Measurements from ENCODE around the gene RTL9. TPM values are rescaled to one million over a fixed set of nuclear protein-coding genes. Genes with fewer than 3 reads are reported as not detected.

Gene RTL9
- total RNA-seq, 2 donors from 2014 or later: 0.07 to 0.27 TPM

- no peak for TF ChIP-seq CTCF (IDR thresholded peaks at IDR 0.05)
- no peaks in the 10 kb centered on the region for H3K4me1 ChIP-seq (ENCODE audit: control insufficient read depth in 1 of 2, low read depth in 2 of 2)
- no peaks in the 10 kb centered on the region for H3K36me3 ChIP-seq
- DNase-seq (ENCODE audit: low spot score) (no peak), ATAC-seq (ENCODE audit: insufficient number of reproducible peaks, low FRiP score, low read depth) (no peak)
- no peak overlapping the region for H3K27ac ChIP-seq
- H3K27me3 ChIP-seq (replicated peaks; ENCODE audit: insufficient read depth): no peaks in the 10 kb centered on the region
- no peaks in the 10 kb centered on the region for H3K9me3 ChIP-seq
- H3K4me3 ChIP-seq: no peak overlapping the region
Measured at GRCh38 chrX:110394651-110395050, 36.0 kb downstream of the RTL9 start.

- Histone ChIP-seq H3K4me3 (no peak overlapping the region), H3K4me1 (ENCODE audit: control insufficient read depth in 1 of 2, low read depth in 2 of 2) (no peaks in the 10 kb centered on the region), H3K27me3 (replicated peaks; ENCODE audit: insufficient read depth) (no peaks in the 10 kb centered on the region), H3K27ac (no peak overlapping the region), H3K9me3 (no peaks in the 10 kb centered on the region), H3K36me3 (no peaks in the 10 kb centered on the region)
- ATAC-seq (ENCODE audit: insufficient number of reproducible peaks, low FRiP score, low read depth) (no peak), DNase-seq (ENCODE audit: low spot score) (no peak)
- TF ChIP-seq CTCF (IDR thresholded peaks at IDR 0.05): no peak
Measured at GRCh38 chrX:110395877-110396276, 37.2 kb downstream of the RTL9 start.

GRCh38 chrX:110396735-110397134 lies 38.1 kb downstream of the RTL9 start:
- no peak overlapping the region for H3K27ac ChIP-seq
- H3K27me3 ChIP-seq (replicated peaks; ENCODE audit: insufficient read depth): no peaks in the 10 kb centered on the region
- H3K36me3 ChIP-seq: no peaks in the 10 kb centered on the region
- ATAC-seq (ENCODE audit: insufficient number of reproducible peaks, low FRiP score, low read depth) (no peak), DNase-seq (ENCODE audit: low spot score) (no peak)
- no peaks in the 10 kb centered on the region for H3K9me3 ChIP-seq
- no peak overlapping the region for H3K4me3 ChIP-seq
- TF ChIP-seq CTCF (IDR thresholded peaks at IDR 0.05): no peak
- no peaks in the 10 kb centered on the region for H3K4me1 ChIP-seq (ENCODE audit: control insufficient read depth in 1 of 2, low read depth in 2 of 2)

- Histone ChIP-seq H3K4me3 (no peak overlapping the region), H3K36me3 (no peaks in the 10 kb centered on the region), H3K27ac (no peak overlapping the region), H3K9me3 (no peaks in the 10 kb centered on the region), H3K27me3 (replicated peaks; ENCODE audit: insufficient read depth) (no peaks in the 10 kb centered on the region), H3K4me1 (ENCODE audit: control insufficient read depth in 1 of 2, low read depth in 2 of 2) (no peaks in the 10 kb centered on the region)
- no peak for ATAC-seq (ENCODE audit: insufficient number of reproducible peaks, low FRiP score, low read depth)
- TF ChIP-seq CTCF (IDR thresholded peaks at IDR 0.05): no peak
- DNase-seq (ENCODE audit: low spot score): no peak
Measured at GRCh38 chrX:110397339-110397738, 38.7 kb downstream of the RTL9 start.

GRCh38 chrX:110397904-110398303 lies 39.3 kb downstream of the RTL9 start:
- Histone ChIP-seq H3K4me3 (no peak overlapping the region), H3K9me3 (no peaks in the 10 kb centered on the region), H3K27ac (no peak overlapping the region), H3K27me3 (replicated peaks; ENCODE audit: insufficient read depth) (no peaks in the 10 kb centered on the region), H3K36me3 (no peaks in the 10 kb centered on the region), H3K4me1 (ENCODE audit: control insufficient read depth in 1 of 2, low read depth in 2 of 2) (no peaks in the 10 kb centered on the region)
- no peak for ATAC-seq (ENCODE audit: insufficient number of reproducible peaks, low FRiP score, low read depth)
- no peak for DNase-seq (ENCODE audit: low spot score)
- no peak for TF ChIP-seq CTCF (IDR thresholded peaks at IDR 0.05)

Data from thoracic aorta (tissue), 2 donors.